HG02884 (cell line): ENCODE results near the gene TSPAN9.

ENCODE experiments used
- ATAC-seq: cut with Tn5 transposase; IDR thresholded peaks from one replicate; pipeline ENCODE4 v1.9.1; 2021; ENCODE audit warnings: mild to moderate bottlenecking, moderate library complexity; ENCODE audit not compliant: unreplicated experiment

TSPAN9 gene, protein sequence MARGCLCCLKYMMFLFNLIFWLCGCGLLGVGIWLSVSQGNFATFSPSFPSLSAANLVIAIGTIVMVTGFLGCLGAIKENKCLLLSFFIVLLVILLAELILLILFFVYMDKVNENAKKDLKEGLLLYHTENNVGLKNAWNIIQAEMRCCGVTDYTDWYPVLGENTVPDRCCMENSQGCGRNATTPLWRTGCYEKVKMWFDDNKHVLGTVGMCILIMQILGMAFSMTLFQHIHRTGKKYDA

GRCh38 chr12:3076730-3077571 lies at the start of gene TSPAN9:
TSS of gene TSPAN9 (plus strand) at chr12:3077379. CDS start at chr12:3201194, 123,815 bp downstream.
- ATAC-seq: peak; percentile 57

DNA sequence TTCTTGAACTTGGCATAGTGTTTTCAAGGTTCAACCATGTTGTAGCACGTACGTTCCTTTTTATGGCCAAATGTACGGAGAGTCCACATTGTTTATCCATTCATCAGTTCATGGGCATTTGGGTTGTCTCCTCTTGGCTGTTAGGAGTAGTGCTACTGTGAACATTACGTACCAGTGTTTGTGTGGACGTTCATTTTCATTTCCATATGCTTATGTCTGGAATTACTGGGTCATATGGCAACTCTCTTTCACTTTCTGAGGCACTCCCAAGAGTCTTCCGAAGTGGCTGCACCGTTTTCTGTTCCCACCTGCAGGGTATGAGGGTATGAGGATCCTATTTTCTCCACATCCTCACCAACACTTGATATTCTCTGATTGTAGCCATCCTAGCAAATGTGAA lies 49.1 kb upstream of the TSPAN9 start:
- no peak for ATAC-seq

GRCh38 chr12:3030821-3031429 lies 46.3 kb upstream of the TSPAN9 start:
- no peak for ATAC-seq

DNA sequence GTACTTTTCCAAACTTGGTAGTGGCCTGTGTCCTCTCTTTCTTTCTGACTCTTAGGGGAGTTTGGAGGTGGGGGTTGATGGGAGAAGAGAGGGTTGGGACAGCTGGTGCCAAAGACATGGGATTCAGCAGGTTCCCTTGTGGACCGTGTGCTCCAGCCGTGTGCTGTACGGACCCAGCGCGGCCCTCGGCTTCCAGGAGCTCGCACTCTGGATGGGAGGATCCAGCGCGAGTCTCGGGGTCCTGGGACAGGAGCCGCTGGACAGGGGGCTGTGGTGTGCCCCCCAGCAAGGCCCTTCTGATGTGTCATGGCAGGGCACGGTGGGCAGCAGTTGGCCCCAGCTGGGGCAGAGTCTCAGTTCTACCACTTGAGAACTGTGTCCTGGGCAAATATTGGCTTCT lies 45.0 kb upstream of the TSPAN9 start:
- no peak for ATAC-seq

GRCh38 chr12:3032770-3033538 lies 44.2 kb upstream of the TSPAN9 start:
- ATAC-seq: no peak

DNA sequence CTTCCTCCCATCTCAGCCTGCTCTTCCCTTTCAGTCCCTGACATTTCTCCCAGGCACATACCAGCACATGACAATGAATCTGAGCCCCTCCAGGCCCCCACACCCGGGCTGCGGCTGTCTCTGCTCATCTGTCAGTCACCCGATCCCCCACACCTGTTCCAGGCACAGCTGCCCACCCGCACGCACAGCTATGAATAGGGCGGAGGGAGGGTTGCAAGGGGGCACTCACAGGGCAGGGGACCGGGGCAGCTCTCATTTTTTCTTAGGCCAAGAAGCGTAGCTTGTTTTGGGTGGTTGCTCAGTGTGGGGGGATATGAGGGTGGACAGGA lies 43.7 kb upstream of the TSPAN9 start:
- ATAC-seq: no peak

- ATAC-seq: no peak
Observed at GRCh38 chr12:3034067-3034750, 43.0 kb upstream of the TSPAN9 start.

GRCh38 chr12:3035171-3035570 lies 42.0 kb upstream of the TSPAN9 start:
- no peak for ATAC-seq

- no peak for ATAC-seq
Observed at GRCh38 chr12:3035815-3036702, 41.1 kb upstream of the TSPAN9 start.

- ATAC-seq: no peak
Observed at GRCh38 chr12:3036901-3037600, 40.1 kb upstream of the TSPAN9 start.

- ATAC-seq: no peak
Observed at GRCh38 chr12:3038166-3038565, 39.0 kb upstream of the TSPAN9 start.

- no peak for ATAC-seq
Observed at GRCh38 chr12:3038926-3039510, 38.2 kb upstream of the TSPAN9 start.

DNA sequence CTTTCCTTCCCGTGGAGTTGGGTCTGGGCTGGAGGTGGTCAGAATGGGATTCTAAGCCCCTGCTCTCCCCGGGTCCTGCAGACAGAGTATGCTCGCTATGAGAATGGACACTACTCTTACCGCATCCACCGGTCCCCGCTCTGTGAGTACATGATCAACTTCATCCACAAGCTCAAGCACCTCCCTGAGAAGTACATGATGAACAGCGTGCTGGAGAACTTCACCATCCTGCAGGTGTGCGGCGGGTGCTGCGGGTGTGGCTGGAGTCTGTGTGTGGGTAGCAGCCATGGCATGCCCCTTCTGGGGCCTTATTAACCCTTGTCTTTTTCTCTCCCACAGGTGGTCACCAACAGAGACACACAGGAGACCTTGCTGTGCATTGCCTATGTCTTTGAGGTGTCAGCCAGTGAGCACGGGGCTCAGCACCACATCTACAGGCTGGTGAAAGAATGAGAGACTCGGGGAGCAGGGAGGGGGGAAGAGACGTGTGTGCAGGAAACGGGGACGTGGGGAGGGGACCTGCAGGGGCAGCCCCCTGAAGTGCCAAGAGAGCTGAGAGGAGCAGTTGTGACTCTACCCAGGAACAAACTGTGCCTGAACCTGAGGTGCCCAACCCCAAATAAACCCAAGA lies 37.0 kb upstream of the TSPAN9 start:
- no peak for ATAC-seq

DNA sequence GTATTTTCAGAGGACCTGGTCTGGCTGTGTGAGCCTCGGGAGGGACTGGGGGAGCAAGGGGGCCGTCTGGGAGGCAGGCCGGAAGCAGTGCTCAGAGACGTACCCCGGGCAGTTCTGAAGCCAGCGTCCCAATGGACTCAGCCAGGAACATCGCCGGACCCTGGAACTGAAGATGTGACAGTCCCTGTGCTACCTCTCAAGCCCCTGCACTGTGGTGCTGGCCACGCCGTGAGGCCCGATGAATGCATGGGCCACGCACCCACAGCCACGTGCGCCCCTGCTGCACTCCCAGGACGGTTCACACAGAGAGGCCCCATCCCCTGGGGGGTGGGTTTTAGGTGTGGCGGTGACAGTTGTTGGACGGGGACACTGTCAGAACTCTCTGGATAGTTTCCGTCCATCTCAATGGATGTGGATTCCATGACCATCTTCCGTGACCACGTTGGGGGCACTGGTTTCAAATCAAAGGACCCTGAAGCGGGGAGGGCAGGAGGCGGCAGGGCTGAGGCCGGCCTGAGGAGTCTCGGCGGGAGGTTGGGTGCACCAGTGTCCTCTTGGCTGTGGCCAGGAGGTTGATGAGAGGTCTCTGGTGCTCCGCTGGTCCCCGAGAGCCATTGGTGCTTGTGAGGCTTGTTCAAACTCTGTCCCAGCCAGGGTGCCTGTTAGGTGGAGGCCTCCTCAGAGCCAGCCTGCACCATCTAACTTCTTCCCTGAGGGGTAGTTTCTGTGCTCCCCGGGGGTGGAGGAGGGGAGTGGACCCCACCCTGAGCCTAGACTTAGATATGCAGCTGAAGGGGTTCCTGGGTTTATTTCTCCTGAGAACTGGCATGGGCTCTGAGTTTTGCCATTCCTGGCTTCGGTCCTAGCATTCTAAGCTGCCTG lies 36.3 kb upstream of the TSPAN9 start:
- no peak for ATAC-seq

GRCh38 chr12:3041558-3042164 lies 35.5 kb upstream of the TSPAN9 start:
- no peak for ATAC-seq

- no peak for ATAC-seq
Observed at GRCh38 chr12:3042394-3042793, 34.8 kb upstream of the TSPAN9 start.

GRCh38 chr12:3042826-3043225 lies 34.4 kb upstream of the TSPAN9 start:
- no peak for ATAC-seq
